CD14-positive monocyte (primary cell): ENCODE results near the gene RTF2. TPM values are rescaled to one million over a fixed set of nuclear protein-coding genes. Genes with fewer than 3 reads are reported as not detected.

Source experiments
- DNase-seq, 3 donors: peaks; one replicate each; pipeline ENCODE4 v3.0.0-alpha.2; 2011 to 2022
- H2AFZ ChIP-seq: 2 replicates; pipeline ENCODE4 v1.6.0; 2012; ENCODE audit warnings: mild to moderate bottlenecking, low read depth, low read length, inconsistent platforms; ENCODE audit not compliant: insufficient read depth, poor library complexity, severe bottlenecking
- H3K27ac ChIP-seq, 2 donors: 1 replicate in 1 of 2; 2 replicates in 1 of 2; pipeline ENCODE4 v1.5.1; 2012 to 2013; ENCODE audit warnings: low read length in 2 of 2, control low read depth in 1 of 2, inconsistent platforms in 1 of 2, low read depth in 1 of 2, mild to moderate bottlenecking in 1 of 2
- H3K27me3 ChIP-seq, 2 donors: one replicate each; pipeline versions ENCODE4 v1.6.0 to v1.6.1; 2011 to 2013; ENCODE audit warnings: low read length in 2 of 2; ENCODE audit not compliant: control insufficient read depth in 2 of 2, insufficient read depth in 2 of 2
- H3K36me3 ChIP-seq, 2 donors: replicated peaks in 1 of 2; 1 replicate in 1 of 2; 2 replicates in 1 of 2; pipeline versions ENCODE4 v1.5.1 to v1.6.1; 2012 to 2013; ENCODE audit warnings: low read length in 2 of 2, control low read depth in 1 of 2, inconsistent platforms in 1 of 2, mild to moderate bottlenecking in 1 of 2; ENCODE audit not compliant: insufficient read depth in 2 of 2, control insufficient read depth in 1 of 2
- H3K4me1 ChIP-seq, 2 donors: 1 replicate in 1 of 2; 2 replicates in 1 of 2; pipeline versions ENCODE4 v1.5.1 to v1.6.1; 2012 to 2013; ENCODE audit warnings: low read length in 2 of 2, control low read depth in 1 of 2, inconsistent platforms in 1 of 2, mild to moderate bottlenecking in 1 of 2, moderate library complexity in 1 of 2; ENCODE audit not compliant: insufficient read depth in 2 of 2, control insufficient read depth in 1 of 2
- H3K4me2 ChIP-seq: replicated peaks from 2 replicates; pipeline ENCODE3; 2012; ENCODE audit warnings: low read length, moderate library complexity, mild to moderate bottlenecking; ENCODE audit not compliant: poor library complexity, severe bottlenecking; ENCODE audit errors: extremely low read depth
- H3K4me3 ChIP-seq, 3 experiments: fragments of 200-600 bp in 1 of 3; sonication (generic) in 1 of 3; replicated peaks in 1 of 3; 1 replicate in 2 of 3; 2 replicates in 1 of 3; pipeline ENCODE4 v1.5.1; 2011 to 2013; ENCODE audit warnings: low read length in 3 of 3, mild to moderate bottlenecking in 3 of 3, control low read depth in 2 of 3, low read depth in 2 of 3, inconsistent platforms in 1 of 3, moderate library complexity in 1 of 3
- H3K79me2 ChIP-seq: 2 replicates; pipeline ENCODE4 v1.6.0; 2012; ENCODE audit warnings: mild to moderate bottlenecking, control low read depth, inconsistent platforms, low read length, moderate library complexity; ENCODE audit not compliant: insufficient read depth
- H3K9ac ChIP-seq: 2 replicates; pipeline ENCODE4 v1.6.0; 2017; ENCODE audit warnings: low read length, mild to moderate bottlenecking; ENCODE audit not compliant: insufficient read depth, poor library complexity, severe bottlenecking
- H3K9me3 ChIP-seq, 2 donors: replicated peaks in 1 of 2; 1 replicate in 1 of 2; 2 replicates in 1 of 2; pipeline versions ENCODE4 v1.5.1 to v1.6.1; 2012 to 2013; ENCODE audit warnings: low read length in 2 of 2, control low read depth in 1 of 2; ENCODE audit not compliant: control insufficient read depth in 1 of 2, insufficient read depth in 1 of 2
- H4K20me1 ChIP-seq: 2 replicates; pipeline ENCODE4 v1.6.0; 2012; ENCODE audit warnings: mild to moderate bottlenecking, low read length, control low read depth, moderate library complexity; ENCODE audit not compliant: insufficient read depth
- H3K27ac Mint-ChIP-seq, 7 donors: one replicate each; pipeline ENCODE4 v1.8.0; 2020; ENCODE audit warnings: mild to moderate bottlenecking in 7 of 7, mixed read lengths in 7 of 7, moderate library complexity in 6 of 7, inconsistent platforms in 2 of 7
- H3K27me3 Mint-ChIP-seq, 3 donors: one replicate each; pipeline ENCODE4 v1.8.0; 2021 to 2022; ENCODE audit warnings: low read depth in 3 of 3, mild to moderate bottlenecking in 3 of 3, mixed read lengths in 3 of 3, moderate library complexity in 3 of 3, inconsistent platforms in 1 of 3
- H3K36me3 Mint-ChIP-seq, 2 donors: one replicate each; pipeline ENCODE4 v1.8.0; 2020; ENCODE audit warnings: mixed read lengths in 2 of 2, inconsistent platforms in 1 of 2, mild to moderate bottlenecking in 1 of 2
- H3K4me1 Mint-ChIP-seq: one replicate; pipeline ENCODE4 v1.8.0; 2020; ENCODE audit warnings: mild to moderate bottlenecking, mixed read lengths
- H3K4me3 Mint-ChIP-seq, 2 donors: one replicate each; pipeline ENCODE4 v1.8.0; 2020; ENCODE audit warnings: mild to moderate bottlenecking in 2 of 2, mixed read lengths in 2 of 2, moderate library complexity in 1 of 2
- H3K9me3 Mint-ChIP-seq, 7 donors: one replicate each; pipeline ENCODE4 v1.8.0; 2020 to 2022; ENCODE audit warnings: mixed read lengths in 7 of 7, mild to moderate bottlenecking in 6 of 7, moderate library complexity in 6 of 7, inconsistent platforms in 2 of 7
- CTCF ChIP-seq: fragments of 200-600 bp; IDR thresholded peaks from one replicate; pipeline ENCODE4 v1.8.0; 2022; ENCODE audit warnings: antibody characterized with exemption, mild to moderate bottlenecking
- WGBS: methylation state at CpG from one replicate; pipeline ENCODE4 v1.1.5; 2013; ENCODE audit warnings: missing lambda C conversion rate; ENCODE audit not compliant: insufficient coverage; 5-methylcytosine and 5-hydroxymethylcytosine counted together
- intact Hi-C, 2 donors: fragments of 100-400 bp; cut with micrococcal nuclease; formaldehyde crosslinking; loops; one replicate each; pipeline versions ENCODE4 v1.15.0 to v1.15.1; 2023
- polyA plus RNA-seq, 3 donors: library from polyadenylated mRNA; depleted of rRNA in 1 of 3; unstranded in 2 of 3; stranded (reverse) in 1 of 3; fragments of 300-500 nt in 2 of 3; fragments of >200 nt in 1 of 3; fragmentation: Illumina TruSeq in 2 of 3; gene quantifications; 1 replicate in 2 of 3; 2 replicates in 1 of 3; pipeline ENCODE4 v1.2.3, GENCODE V29; 2012 to 2021

Gene RTF2
- polyA plus RNA-seq, 3 donors = 74.3 to 163 (median 148) TPM

GRCh38 chr20:56445130-56445529 is 23.3 kb upstream of the RTF2 start:
- H3K4me3 Mint-ChIP-seq = peak overlapping the region in 1 of 2 donors; percentile 53

GRCh38 chr20:56445540-56445939 is 22.9 kb upstream of the RTF2 start:
- no peak for DNase-seq
- no peak for TF ChIP-seq CTCF
- WGBS = 100% methylated on average over 15 of the region's 16 CpGs
- intact Hi-C loops = no loop called here
- peak overlapping the region in 1 of 7 donors; percentile 29 for H3K27ac Mint-ChIP-seq
- no peaks in the 10 kb centered on the region for H3K27me3 ChIP-seq
- H3K4me3 Mint-ChIP-seq = no peak overlapping the region
- no peak overlapping the region for H2AFZ ChIP-seq
- peaks cover 12% of the 10 kb centered on the region for H3K4me1 Mint-ChIP-seq
- peaks cover 1 to 26% (median 6%) of the 10 kb centered on the region in 3 donors for H3K27me3 Mint-ChIP-seq
- H3K36me3 Mint-ChIP-seq = peaks cover 13 to 30% of the 10 kb centered on the region in 2 donors
- no peak overlapping the region for H3K4me2 ChIP-seq
- H3K4me1 ChIP-seq = peaks cover 3 to 14% of the 10 kb centered on the region in 2 donors
- H3K27ac ChIP-seq = no peak overlapping the region
- H3K79me2 ChIP-seq = no peaks in the 10 kb centered on the region
- H3K4me3 ChIP-seq = no peak overlapping the region
- no peak overlapping the region for H3K9ac ChIP-seq
- H3K9me3 Mint-ChIP-seq = no peaks in the 10 kb centered on the region
- no peaks in the 10 kb centered on the region for H3K9me3 ChIP-seq
- H4K20me1 ChIP-seq = no peaks in the 10 kb centered on the region
- no peaks in the 10 kb centered on the region for H3K36me3 ChIP-seq

More at GRCh38 chr20:56445130-56445529, 23.3 kb upstream of the RTF2 start:
- no peak for TF ChIP-seq CTCF
- Mint-ChIP-seq H3K27me3 (peaks cover 3 to 25% (median 6%) of the 10 kb centered on the region in 3 donors), H3K9me3 (no peaks in the 10 kb centered on the region), H3K4me1 (peaks cover 16% of the 10 kb centered on the region), H3K27ac (peak overlapping the region in 1 of 7 donors; percentile 29), H3K36me3 (peaks cover 13 to 29% of the 10 kb centered on the region in 2 donors)
- no peak for DNase-seq
- Histone ChIP-seq H3K36me3 (peaks cover 0 to 4% of the 10 kb centered on the region in 2 donors), H3K79me2 (no peaks in the 10 kb centered on the region), H3K27me3 (no peaks in the 10 kb centered on the region), H4K20me1 (no peaks in the 10 kb centered on the region), H3K9me3 (no peaks in the 10 kb centered on the region), H3K4me2 (no peak overlapping the region), H3K27ac (no peak overlapping the region), H3K4me1 (peaks cover 3 to 14% of the 10 kb centered on the region in 2 donors), H3K9ac (no peak overlapping the region), H2AFZ (no peak overlapping the region), H3K4me3 (no peak overlapping the region)
- intact Hi-C loops = no loop called here
- 97% methylated on average over 3 of the region's 3 CpGs for WGBS
